Right hindlimb (tissue), 1 donor: ENCODE measurements around the gene TRAF3.
A peak's percentile ranks its signal among the peaks of the same experiment; 100 is the strongest.

ENCODE experiments used
- DNase-seq: peaks from one replicate; pipeline ENCODE4 v3.0.0-alpha.2; 2018

TRAF3 gene

DNA sequence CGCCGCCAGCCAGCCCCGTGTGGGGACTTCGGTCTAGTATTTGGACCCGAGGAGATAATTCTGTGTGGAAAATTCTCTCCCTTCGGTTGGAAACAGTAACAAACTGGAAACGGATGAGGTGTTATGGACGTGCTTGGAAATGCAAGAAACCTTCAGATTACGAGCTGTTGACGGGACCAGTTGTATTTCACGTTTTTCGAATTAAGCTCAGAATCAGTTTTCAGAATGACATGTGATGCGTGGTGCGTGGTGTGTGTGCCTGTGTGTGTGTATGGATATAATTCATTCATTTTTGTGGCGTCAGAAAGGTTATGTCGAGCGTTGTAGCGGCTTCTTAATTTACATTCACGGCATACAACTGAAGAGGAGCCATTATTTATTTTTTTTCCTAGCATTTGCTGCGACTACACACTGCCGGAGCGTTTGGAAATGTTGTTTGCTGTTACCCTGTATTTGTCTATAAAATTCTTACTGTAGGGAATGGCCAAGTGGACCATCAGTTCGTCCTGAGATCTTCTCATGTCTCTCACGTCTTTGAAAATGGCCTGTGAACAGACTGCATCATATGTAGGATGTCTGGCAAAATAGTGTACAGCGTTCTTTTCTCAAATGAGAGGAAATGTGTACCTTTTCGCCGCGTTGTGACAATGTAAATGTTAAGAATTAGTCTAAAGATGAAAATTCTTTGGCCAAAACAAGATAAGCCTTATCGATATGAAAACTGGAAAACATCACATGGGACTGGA is 1.3 kb downstream of the TRAF3 start:
- peak; percentile 32 for DNase-seq

GRCh38 chr14:102779084-102779462 is 1.8 kb downstream of the TRAF3 start:
- peak; percentile 45 for DNase-seq

DNA sequence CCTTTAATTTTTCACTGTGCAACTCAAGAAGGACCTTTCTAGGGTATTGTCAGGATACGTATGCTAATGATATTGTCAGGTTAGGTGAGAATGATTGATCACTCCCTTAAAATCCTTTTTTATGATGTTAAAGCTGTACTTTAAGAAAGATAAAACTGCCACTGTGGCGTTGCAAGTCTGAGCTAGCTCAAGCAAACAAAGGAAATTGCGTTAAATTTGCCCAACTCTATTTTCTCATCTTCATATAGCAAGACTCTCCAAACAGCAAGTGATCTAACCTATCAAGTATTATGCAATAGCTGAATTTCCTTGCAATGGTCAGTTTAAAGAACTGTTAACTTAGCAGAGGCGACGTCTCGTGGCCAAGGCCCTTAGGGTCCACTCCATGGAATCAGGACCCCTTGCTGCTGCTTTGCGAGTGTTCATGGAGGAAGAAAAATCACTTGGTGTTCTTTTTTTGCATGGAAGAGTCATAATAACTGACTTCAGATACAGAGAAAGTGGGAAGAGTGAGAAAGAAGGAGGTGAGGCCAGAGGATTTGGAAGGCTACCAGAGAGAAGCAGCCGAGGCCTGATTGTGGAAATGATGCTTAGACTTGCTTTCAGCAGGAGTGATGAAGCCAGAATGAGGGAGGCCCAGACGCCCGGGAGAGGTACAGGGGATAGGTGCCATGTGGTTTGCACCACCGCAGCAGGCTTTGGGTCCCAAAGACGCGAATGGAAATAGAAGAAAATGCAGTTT is 2.5 kb downstream of the TRAF3 start:
- no peak for DNase-seq

GRCh38 chr14:102781063-102781462 is 3.8 kb downstream of the TRAF3 start:
- DNase-seq = no peak

- no peak for DNase-seq
Observed at GRCh38 chr14:102782974-102783373, 5.7 kb downstream of the TRAF3 start.

- no peak for DNase-seq
Observed at GRCh38 chr14:102784892-102785594, 7.8 kb downstream of the TRAF3 start.

DNA sequence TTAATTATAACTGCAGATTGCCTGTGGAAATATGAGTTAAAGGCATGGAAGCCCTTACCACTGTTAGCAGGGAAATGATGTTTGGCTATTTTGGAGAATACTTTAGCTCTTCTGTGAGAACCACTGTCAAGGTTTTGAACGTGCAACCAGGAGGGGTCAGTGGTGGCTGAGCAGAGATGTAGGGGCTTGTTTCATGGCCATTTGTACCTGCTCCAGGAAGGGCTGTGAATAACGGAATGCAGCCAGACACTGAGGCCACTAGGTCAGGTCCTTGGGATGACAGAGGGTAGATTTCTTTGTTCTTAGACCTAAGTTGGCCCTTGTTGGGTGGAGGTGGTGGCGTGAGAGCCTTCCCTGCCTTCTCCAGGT is 8.3 kb downstream of the TRAF3 start:
- DNase-seq = no peak

- no peak for DNase-seq
Observed at GRCh38 chr14:102786768-102787167, 9.5 kb downstream of the TRAF3 start.

- no peak for DNase-seq
Observed at GRCh38 chr14:102789349-102789748, 12.1 kb downstream of the TRAF3 start.

- no peak for DNase-seq
Observed at GRCh38 chr14:102793531-102794328, 16.5 kb downstream of the TRAF3 start.

DNA sequence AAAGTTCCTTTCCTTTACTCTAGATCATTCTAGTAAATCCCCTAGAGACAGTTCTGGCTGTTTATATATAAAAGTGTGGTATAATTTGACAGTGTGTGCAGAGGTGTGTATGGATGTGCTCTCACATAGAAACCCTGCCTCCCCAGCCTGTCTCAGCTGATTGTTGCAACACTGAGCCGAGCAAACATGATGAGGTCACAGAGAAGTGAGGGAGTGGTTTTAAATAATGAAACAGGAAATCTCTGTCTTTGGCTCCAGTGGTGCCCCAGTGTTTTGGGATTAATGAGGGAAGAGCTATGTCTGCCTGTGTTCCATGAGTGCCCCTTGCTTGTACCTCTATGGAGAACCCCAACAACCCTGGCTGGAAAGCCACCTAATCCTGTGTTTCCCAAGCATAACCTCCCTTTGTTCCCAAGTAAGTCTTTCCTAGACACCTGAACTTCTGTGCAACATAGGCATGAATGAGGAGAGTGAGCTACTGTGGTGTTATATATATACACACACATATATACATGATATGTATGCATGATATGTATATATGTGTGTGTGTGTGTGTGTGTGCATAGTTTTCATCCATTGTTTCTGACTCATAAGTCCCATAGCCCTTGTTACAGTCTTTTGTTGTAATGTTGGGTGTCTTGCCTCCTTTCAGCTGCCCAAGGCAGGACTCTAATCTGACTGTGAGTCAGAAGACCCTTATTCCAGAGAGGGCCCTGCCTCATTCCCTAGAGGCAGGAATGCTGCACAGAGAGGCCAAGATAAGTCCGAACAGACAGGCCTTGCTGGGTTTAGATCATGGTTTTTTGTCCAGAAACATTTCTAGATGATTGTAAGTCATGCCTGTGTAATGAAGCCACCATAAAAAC is 18.0 kb downstream of the TRAF3 start:
- DNase-seq = peak; percentile 62

GRCh38 chr14:102796661-102797190 is 19.5 kb downstream of the TRAF3 start:
- DNase-seq = no peak

- no peak for DNase-seq
Observed at GRCh38 chr14:102798926-102799325, 21.7 kb downstream of the TRAF3 start.

GRCh38 chr14:102799684-102800562 is 22.7 kb downstream of the TRAF3 start:
- DNase-seq = no peak

- DNase-seq = no peak
Observed at GRCh38 chr14:102802834-102803523, 25.7 kb downstream of the TRAF3 start.

DNA sequence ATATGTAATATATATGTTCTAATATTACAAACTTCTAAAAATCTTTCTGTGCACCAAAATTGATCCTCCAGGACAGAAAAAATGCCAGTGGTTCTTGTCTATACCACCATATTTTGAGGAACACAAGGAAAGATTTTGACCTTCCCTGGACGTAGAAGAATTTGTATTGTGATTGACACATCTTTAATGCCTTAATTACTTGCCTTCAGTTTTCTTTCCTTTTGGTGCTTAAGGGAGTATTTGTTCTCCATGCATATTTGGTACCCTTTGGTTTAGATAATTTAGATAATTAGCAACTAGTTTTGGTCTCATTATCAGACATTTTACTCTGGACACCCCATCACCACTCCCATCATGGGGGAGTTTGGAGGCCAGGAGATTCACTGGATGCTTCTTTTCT is 27.6 kb downstream of the TRAF3 start:
- no peak for DNase-seq

DNA sequence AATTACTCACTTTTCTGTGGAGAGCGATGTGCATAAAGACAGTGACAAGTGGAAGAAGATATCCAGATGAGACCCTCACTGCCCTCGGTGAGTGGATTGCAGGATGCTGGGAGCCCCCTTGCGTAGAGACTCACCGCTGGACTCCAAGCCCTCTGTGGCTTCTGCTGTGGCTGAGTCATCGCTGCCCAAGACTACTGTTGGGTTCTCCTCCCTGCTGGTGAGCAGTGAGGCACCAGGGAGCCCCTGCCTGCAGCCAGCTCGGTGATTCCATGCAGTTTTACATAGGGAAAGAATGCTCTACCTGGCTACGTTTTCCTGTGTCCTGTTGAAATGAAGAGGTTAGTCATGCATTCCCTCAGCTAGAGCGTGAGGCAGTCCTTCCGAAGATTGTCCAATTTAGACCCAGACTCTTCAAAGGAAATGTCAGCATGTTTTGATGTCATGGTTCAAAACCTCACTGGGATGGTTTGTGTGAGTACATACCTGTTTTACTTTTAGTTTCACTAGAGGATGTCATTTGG is 28.2 kb downstream of the TRAF3 start:
- no peak for DNase-seq

- no peak for DNase-seq
Observed at GRCh38 chr14:102805941-102806340, 28.7 kb downstream of the TRAF3 start.

- no peak for DNase-seq
Observed at GRCh38 chr14:102806447-102806846, 29.2 kb downstream of the TRAF3 start.

DNA sequence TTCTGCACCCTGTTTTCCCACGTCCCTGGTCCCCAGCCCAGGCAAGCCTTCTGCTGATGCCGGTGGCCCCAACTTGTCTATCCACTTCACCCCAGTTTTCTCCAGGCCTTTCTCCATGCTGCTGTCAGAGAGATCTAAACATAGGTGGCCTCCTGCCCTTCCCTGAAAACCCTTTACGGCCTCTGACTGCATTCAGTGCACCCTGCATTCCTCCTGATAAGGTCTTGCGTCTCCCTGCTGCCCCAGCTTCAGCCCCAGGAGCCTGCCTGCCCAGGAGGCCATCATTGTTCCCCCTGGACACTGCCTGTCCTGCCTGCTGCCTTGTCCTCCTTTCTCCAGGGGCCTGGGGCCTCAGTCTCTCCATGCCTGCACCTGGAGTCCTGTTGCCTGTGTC is 29.8 kb downstream of the TRAF3 start:
- no peak for DNase-seq
